GM12878 (cell line): Measurements from ENCODE around the gene CDH1. TPM values are rescaled to one million over a fixed set of nuclear protein-coding genes. Genes with fewer than 3 reads are reported as not detected.

Experiments used
- ATAC-seq: fragments of 200-7000 bp; cut with Tn5 transposase; 3 replicates; pipeline ENCODE4 v1.9.1; 2020; ENCODE audit warnings: mild to moderate bottlenecking, moderate library complexity
- BruUV-seq: library from RNA; stranded (reverse); fragments of 400-500 nt; replicated peaks from 2 replicates; lab custom pipeline; 2021; lab: Mats Ljungman, UMichigan
- CTCF ChIA-PET: fragments of 300-600 bp; sonication (Branson Sonifier 250); formaldehyde crosslinking; extraction: SDS; loops from one replicate; lab custom pipeline; 2021; ENCODE audit warnings: inconsistent platforms; lab: Yijun Ruan, JAX
- POLR2A ChIA-PET: fragments of 350-600 bp; formaldehyde crosslinking; extraction: SDS; loops from one replicate; lab custom pipeline; 2021; ENCODE audit warnings: inconsistent platforms; lab: Charles Lee
- RAD21 ChIA-PET: fragments of 300-600 bp; sonication (Branson Sonifier 250); formaldehyde crosslinking; loops from one replicate; lab custom pipeline; 2023; ENCODE audit warnings: antibody characterized with exemption; ENCODE audit not compliant: unreplicated experiment; lab: Charles Lee
- SMC1A ChIA-PET: fragments of 300-600 bp; sonication (Branson Sonifier 250); formaldehyde crosslinking; loops from one replicate; lab custom pipeline; 2023; ENCODE audit not compliant: unreplicated experiment, uncharacterized antibody; lab: Charles Lee
- DNase-seq: peaks from one replicate; pipeline ENCODE4 v3.0.0-alpha.2; 2011; ENCODE audit warnings: low read depth, low spot score
- FAIRE-seq: peaks from 3 replicates; lab custom pipeline; 2011; peaks lifted over from hg19 to GRCh38; lab: Jason Lieb, UNC
- H2AFZ ChIP-seq: 2 replicates; pipeline ENCODE4 v1.6.0; 2011; ENCODE audit warnings: low read depth, low read length, control low read depth; ENCODE audit not compliant: control insufficient read depth
- H3K27ac ChIP-seq: 2 replicates; pipeline ENCODE4 v1.5.1; 2011; ENCODE audit warnings: control low read depth; ENCODE audit not compliant: control insufficient read depth, insufficient read depth
- H3K27me3 ChIP-seq, 2 experiments: replicated peaks in 1 of 2; 2 replicates each; pipeline versions ENCODE4 v1.6.0 to v1.6.1; 2011; ENCODE audit warnings: low read length in 1 of 2; ENCODE audit not compliant: control insufficient read depth in 2 of 2, insufficient read depth in 2 of 2
- H3K36me3 ChIP-seq, 2 experiments: 2 replicates each; pipeline ENCODE4 v1.5.1; 2011; ENCODE audit warnings: low read length in 1 of 2; ENCODE audit not compliant: control insufficient read depth in 2 of 2, insufficient read depth in 2 of 2
- H3K4me1 ChIP-seq: 2 replicates; pipeline ENCODE4 v1.6.1; 2011; ENCODE audit warnings: mild to moderate bottlenecking, low read length, moderate library complexity, mixed read lengths; ENCODE audit not compliant: control insufficient read depth, insufficient read depth
- H3K4me2 ChIP-seq: 2 replicates; pipeline ENCODE4 v1.6.0; 2011; ENCODE audit warnings: control low read depth; ENCODE audit not compliant: control insufficient read depth, insufficient read depth
- H3K4me3 ChIP-seq: fragments of 200-600 bp; sonication (generic); 2 replicates; pipeline ENCODE4 v1.5.1; 2016
- H3K79me2 ChIP-seq: 2 replicates; pipeline ENCODE4 v1.6.0; 2011; ENCODE audit warnings: low read length; ENCODE audit not compliant: control insufficient read depth, insufficient read depth
- H3K9ac ChIP-seq: 2 replicates; pipeline ENCODE4 v1.8.0; 2011; ENCODE audit warnings: low read length, control low read depth, mixed read lengths; ENCODE audit not compliant: control insufficient read depth, insufficient read depth
- H3K9me3 ChIP-seq: replicated peaks from 3 replicates; pipeline ENCODE4 v1.5.1; 2011; ENCODE audit warnings: mild to moderate bottlenecking, low read length; ENCODE audit not compliant: control insufficient read depth, insufficient read depth
- H4K20me1 ChIP-seq: 2 replicates; pipeline ENCODE4 v1.6.0; 2011; ENCODE audit not compliant: control insufficient read depth, insufficient read depth
- BACH1 ChIP-seq: fragments of 450-650 bp; IDR thresholded peaks from 2 replicates; pipeline ENCODE4 v1.6.1; 2017; ENCODE audit warnings: mild to moderate bottlenecking, borderline replicate concordance
- BRCA1 ChIP-seq: IDR thresholded peaks from 2 replicates; pipeline ENCODE4 v1.6.1; 2011; ENCODE audit warnings: low read depth, low read length, improper control_type of control experiment
- EP300 ChIP-seq, 2 experiments: fragments of 150-350 bp in 1 of 2; IDR thresholded peaks; 2 replicates each; pipeline ENCODE4 v1.6.1; 2011 to 2012; ENCODE audit warnings: low read depth in 2 of 2, low read length in 2 of 2, borderline replicate concordance in 1 of 2, improper control_type of control experiment in 1 of 2, inconsistent platforms in 1 of 2; ENCODE audit not compliant: control insufficient read depth in 1 of 2
- ETV6 ChIP-seq, 2 experiments: fragments of 450-650 bp in 1 of 2; IDR thresholded peaks in 1 of 2; conservative IDR thresholded peaks in 1 of 2; 2 replicates each; pipeline ENCODE4 v1.6.1; 2014; ENCODE audit warnings: antibody characterized with exemption in 1 of 2, borderline replicate concordance in 1 of 2, low read depth in 1 of 2, mild to moderate bottlenecking in 1 of 2, moderate library complexity in 1 of 2
- HDGF ChIP-seq: fragments of 450-650 bp; IDR thresholded peaks from 2 replicates; pipeline ENCODE4 v1.6.1; 2016; ENCODE audit warnings: antibody characterized with exemption
- POU2F2 ChIP-seq: IDR thresholded peaks from 3 replicates; pipeline ENCODE4 v1.6.1; 2011; ENCODE audit warnings: low read depth, mild to moderate bottlenecking, low read length, borderline replicate concordance
- SRF ChIP-seq, 2 experiments: IDR thresholded peaks; 2 replicates each; pipeline ENCODE4 v1.6.1; 2011; ENCODE audit warnings: low read depth in 2 of 2, low read length in 2 of 2, mild to moderate bottlenecking in 1 of 2, moderate library complexity in 1 of 2
- STAT1 ChIP-seq: fragments of 450-650 bp; conservative IDR thresholded peaks from 2 replicates; pipeline ENCODE4 v1.6.1; 2014; ENCODE audit warnings: antibody characterized with exemption, mild to moderate bottlenecking
- TBL1XR1 ChIP-seq: IDR thresholded peaks from 2 replicates; pipeline ENCODE4 v1.6.1; 2012; ENCODE audit warnings: low read depth, low read length, improper control_type of control experiment
- WGBS: methylation state at CpG from one replicate; pipeline ENCODE4 v1.1.6; 2016; ENCODE audit warnings: low lambda C conversion rate; ENCODE audit not compliant: insufficient replicate concordance, insufficient coverage; ENCODE audit errors: missing lambda C conversion rate; 5-methylcytosine and 5-hydroxymethylcytosine counted together
- in situ Hi-C: fragments of 300-500 bp; cut with MboI; formaldehyde crosslinking; loops from 9 replicates; pipeline ENCODE4 v1.14.3; 2018; ENCODE audit warnings: mixed read lengths
- intact Hi-C: fragments of 100-400 bp; cut with micrococcal nuclease; formaldehyde crosslinking; loops from one replicate; pipeline ENCODE4 v1.14.2; 2022; ENCODE audit not compliant: unreplicated experiment
- polyA plus RNA-seq, 11 experiments: library from polyadenylated mRNA; depleted of rRNA in 4 of 11; unstranded in 6 of 11; stranded (reverse) in 5 of 11; fragments of >200 nt; fragmentation: Nextera tagmentation in 4 of 11; fragmentation: Illumina TruSeq in 1 of 11; extraction: Ambion mirVana in 4 of 11; extraction: Trizol in 1 of 11; gene quantifications; 1 replicate in 1 of 11; 2 replicates in 10 of 11; pipeline versions ENCODE4 v1.2.1 to v1.2.3, GENCODE V29; 2011 to 2016; ENCODE audit warnings: inconsistent platforms in 2 of 11, missing spikeins in 2 of 11, low read depth in 1 of 11
- total RNA-seq, 4 experiments: library from RNA; depleted of rRNA in 3 of 4; stranded (reverse); fragments of >200 nt in 3 of 4; fragmentation: Illumina TruSeq in 1 of 4; extraction: Trizol in 1 of 4; gene quantifications; 2 replicates each; pipeline versions ENCODE4 v1.2.1 to v1.2.3, GENCODE V29; 2013 to 2021
- TF ChIP-seq, protein P1 (sequence below): fragments of 450-650 bp; IDR thresholded peaks from 2 replicates; pipeline ENCODE4 v1.6.1; 2017; ENCODE audit warnings: mild to moderate bottlenecking, moderate library complexity
- TF ChIP-seq, protein P2 (sequence below): IDR thresholded peaks from 2 replicates; pipeline ENCODE4 v1.6.1; 2012; ENCODE audit warnings: low read length, inconsistent platforms
- TF ChIP-seq, protein P3 (sequence below): IDR thresholded peaks from 2 replicates; pipeline ENCODE4 v1.6.1; 2012; ENCODE audit warnings: low read depth, low read length, improper control_type of control experiment

The CDH1 gene
- total and polyA plus RNA-seq, 10 of the 15 experiments (the other 5 are each of a cell fraction or from before 2014, with no cell fraction given), result 2.2 to 30.6 (median 17.7) TPM

DNA sequence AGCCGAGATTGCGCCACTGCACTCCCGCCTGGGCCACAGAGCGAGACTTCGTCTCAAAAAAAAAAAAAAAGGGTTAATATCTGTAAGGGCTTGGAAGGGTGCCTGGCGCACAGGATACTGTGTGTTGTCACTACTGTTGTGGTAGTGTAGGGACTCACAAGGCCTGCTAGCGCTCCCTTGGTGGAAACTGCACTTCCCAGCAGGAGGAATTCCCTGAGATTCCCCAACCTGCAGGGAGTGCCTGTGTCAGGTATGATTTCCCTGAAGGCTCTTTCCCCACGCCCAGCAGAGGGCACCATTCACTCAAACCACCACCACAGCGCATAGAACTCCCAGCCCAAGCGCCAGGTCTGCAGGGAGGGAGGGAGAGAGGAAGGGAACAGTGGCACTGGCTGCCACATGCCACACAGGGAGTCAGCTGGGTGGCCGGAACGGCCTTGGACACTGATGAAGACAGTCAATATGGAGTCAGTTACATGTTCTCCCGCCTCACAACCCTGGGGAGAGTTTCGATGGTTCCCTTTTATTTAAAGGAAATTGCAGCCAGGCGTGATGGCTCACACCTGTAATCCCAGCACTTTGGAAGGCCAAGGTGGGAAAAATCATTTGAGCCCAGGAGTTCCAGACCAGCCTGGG, 32.7 kb upstream of the CDH1 start (continued):
- no peak for TF ChIP-seq TBL1XR1
- TF ChIP-seq, all 136 proteins: peak for 17

DNA sequence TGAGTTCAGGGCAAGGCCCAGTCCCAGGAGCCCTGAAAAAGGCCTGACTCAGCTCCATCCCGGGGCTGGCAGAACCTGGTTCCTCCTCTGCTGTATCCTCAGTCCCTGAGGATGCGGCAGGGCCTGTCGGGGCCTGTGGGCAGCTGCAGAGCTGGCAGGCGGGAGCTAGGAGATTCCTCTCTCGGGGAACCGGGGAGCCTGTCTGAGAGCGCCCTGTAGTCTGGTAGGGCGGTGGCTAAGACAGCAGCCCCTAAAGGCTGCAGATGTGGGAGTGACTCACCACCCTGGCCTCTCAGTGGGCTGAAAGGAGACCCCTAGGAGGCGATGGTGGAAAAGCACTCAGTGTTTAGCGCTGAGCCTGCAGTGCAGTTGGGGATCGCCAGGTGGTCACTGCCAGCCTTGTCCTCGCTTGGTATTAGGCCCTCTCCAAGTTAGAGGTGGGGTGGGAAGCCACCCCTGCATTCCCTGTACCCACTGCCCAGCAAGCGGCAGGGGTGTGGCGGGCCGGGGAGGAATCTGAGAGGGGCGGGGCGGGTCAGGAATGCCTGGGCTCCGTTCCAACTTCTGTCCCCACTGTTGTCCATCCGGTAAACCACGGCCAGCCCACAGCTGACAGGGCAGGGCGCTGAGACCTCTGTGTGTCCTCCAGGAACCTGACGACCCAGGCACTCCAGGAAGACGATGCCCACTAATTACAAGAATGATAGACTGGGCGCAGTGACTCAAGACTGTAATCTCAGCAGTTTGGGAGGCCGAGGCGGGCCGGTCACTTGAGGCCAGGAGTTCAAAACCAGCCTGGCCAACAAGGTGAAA, 29.5 kb upstream of the CDH1 start:
- no peak for DNase-seq
- Histone ChIP-seq H3K36me3 (no peaks in the 10 kb centered on the region), H2AFZ (no peak overlapping the region), H4K20me1 (no peaks in the 10 kb centered on the region), H3K4me3 (no peak overlapping the region), H3K9me3 (no peaks in the 10 kb centered on the region), H3K9ac (no peak overlapping the region), H3K27me3 (no peaks in the 10 kb centered on the region), H3K79me2 (no peaks in the 10 kb centered on the region), H3K27ac (no peak overlapping the region), H3K4me2 (no peak overlapping the region), H3K4me1 (peaks cover 10% of the 10 kb centered on the region)
- no TSS peak for BruUV-seq
- RAD21 ChIA-PET, result interaction anchor here (1.0 to 2.5 kb wide), 4 partner anchors 50 to 93 kb away, joined by 3 to 18 read pairs (median 6); no protein-coding TSS in a partner anchor
- SMC1A ChIA-PET, result interaction anchor here (1.5 to 2.6 kb wide), 4 partner anchors 13 to 93 kb away, joined by 3 to 16 read pairs (median 8); no protein-coding TSS in a partner anchor
- no peak for FAIRE-seq
- ATAC-seq, result no peak
- in situ Hi-C loops (loop anchor here (5.0 kb wide), 1 partner anchor 95 kb away; no protein-coding TSS in a partner anchor), intact Hi-C loops (no loop called here)
- POLR2A ChIA-PET, result interaction anchor here (1.0 kb wide), 1 partner anchor 8 kb away, joined by 4 read pairs; no protein-coding TSS in a partner anchor
- 68% methylated on average over 27 of the region's 27 CpGs for WGBS
- CTCF ChIA-PET, result interaction anchor here (0.6 to 2.8 kb wide), 7 partner anchors 11 to 267 kb away, joined by 3 to 17 read pairs (median 5); no protein-coding TSS in a partner anchor
- TF ChIP-seq, protein P1, sequence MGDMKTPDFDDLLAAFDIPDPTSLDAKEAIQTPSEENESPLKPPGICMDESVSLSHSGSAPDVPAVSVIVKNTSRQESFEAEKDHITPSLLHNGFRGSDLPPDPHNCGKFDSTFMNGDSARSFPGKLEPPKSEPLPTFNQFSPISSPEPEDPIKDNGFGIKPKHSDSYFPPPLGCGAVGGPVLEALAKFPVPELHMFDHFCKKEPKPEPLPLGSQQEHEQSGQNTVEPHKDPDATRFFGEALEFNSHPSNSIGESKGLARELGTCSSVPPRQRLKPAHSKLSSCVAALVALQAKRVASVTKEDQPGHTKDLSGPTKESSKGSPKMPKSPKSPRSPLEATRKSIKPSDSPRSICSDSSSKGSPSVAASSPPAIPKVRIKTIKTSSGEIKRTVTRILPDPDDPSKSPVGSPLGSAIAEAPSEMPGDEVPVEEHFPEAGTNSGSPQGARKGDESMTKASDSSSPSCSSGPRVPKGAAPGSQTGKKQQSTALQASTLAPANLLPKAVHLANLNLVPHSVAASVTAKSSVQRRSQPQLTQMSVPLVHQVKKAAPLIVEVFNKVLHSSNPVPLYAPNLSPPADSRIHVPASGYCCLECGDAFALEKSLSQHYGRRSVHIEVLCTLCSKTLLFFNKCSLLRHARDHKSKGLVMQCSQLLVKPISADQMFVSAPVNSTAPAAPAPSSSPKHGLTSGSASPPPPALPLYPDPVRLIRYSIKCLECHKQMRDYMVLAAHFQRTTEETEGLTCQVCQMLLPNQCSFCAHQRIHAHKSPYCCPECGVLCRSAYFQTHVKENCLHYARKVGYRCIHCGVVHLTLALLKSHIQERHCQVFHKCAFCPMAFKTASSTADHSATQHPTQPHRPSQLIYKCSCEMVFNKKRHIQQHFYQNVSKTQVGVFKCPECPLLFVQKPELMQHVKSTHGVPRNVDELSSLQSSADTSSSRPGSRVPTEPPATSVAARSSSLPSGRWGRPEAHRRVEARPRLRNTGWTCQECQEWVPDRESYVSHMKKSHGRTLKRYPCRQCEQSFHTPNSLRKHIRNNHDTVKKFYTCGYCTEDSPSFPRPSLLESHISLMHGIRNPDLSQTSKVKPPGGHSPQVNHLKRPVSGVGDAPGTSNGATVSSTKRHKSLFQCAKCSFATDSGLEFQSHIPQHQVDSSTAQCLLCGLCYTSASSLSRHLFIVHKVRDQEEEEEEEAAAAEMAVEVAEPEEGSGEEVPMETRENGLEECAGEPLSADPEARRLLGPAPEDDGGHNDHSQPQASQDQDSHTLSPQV, result no peak
- TF ChIP-seq, protein P2, sequence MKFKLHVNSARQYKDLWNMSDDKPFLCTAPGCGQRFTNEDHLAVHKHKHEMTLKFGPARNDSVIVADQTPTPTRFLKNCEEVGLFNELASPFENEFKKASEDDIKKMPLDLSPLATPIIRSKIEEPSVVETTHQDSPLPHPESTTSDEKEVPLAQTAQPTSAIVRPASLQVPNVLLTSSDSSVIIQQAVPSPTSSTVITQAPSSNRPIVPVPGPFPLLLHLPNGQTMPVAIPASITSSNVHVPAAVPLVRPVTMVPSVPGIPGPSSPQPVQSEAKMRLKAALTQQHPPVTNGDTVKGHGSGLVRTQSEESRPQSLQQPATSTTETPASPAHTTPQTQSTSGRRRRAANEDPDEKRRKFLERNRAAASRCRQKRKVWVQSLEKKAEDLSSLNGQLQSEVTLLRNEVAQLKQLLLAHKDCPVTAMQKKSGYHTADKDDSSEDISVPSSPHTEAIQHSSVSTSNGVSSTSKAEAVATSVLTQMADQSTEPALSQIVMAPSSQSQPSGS, result no peak
- TF ChIP-seq EP300 (IDR thresholded peaks at IDR 0.05; ENCODE audit: borderline replicate concordance in 1 of 2, control insufficient read depth in 1 of 2, low read depth in 2 of 2, low read length in 2 of 2) (no peak), BRCA1 (no peak), SRF (IDR thresholded peaks at IDR 0.05; ENCODE audit: low read depth in 2 of 2, low read length in 2 of 2) (no peak), POU2F2 (no peak), BACH1 (no peak), STAT1 (no peak), ETV6 (conservative IDR thresholded peaks at IDR 0.05 in 1 of 2, IDR thresholded peaks at IDR 0.05 in 1 of 2; ENCODE audit: borderline replicate concordance in 1 of 2, low read depth in 1 of 2) (no peak), HDGF (no peak)
- TF ChIP-seq, protein P3, sequence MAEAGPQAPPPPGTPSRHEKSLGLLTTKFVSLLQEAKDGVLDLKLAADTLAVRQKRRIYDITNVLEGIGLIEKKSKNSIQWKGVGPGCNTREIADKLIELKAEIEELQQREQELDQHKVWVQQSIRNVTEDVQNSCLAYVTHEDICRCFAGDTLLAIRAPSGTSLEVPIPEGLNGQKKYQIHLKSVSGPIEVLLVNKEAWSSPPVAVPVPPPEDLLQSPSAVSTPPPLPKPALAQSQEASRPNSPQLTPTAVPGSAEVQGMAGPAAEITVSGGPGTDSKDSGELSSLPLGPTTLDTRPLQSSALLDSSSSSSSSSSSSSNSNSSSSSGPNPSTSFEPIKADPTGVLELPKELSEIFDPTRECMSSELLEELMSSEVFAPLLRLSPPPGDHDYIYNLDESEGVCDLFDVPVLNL, result no peak
